Peyer's patch (tissue), 4 donors: Measurements from ENCODE around the gene CADM1.

ENCODE experiments used
- CTCF ChIP-seq, 6 experiments: fragments of 450-650 bp in 4 of 6; fragments of 200-600 bp in 2 of 6; sonication (generic) in 1 of 6; IDR thresholded peaks; one replicate each; pipeline ENCODE4 v1.5.1; 2017 to 2019; ENCODE audit warnings: antibody characterized with exemption in 6 of 6, mild to moderate bottlenecking in 3 of 6, moderate library complexity in 1 of 6
- POLR2A ChIP-seq, 2 donors: fragments of 450-650 bp; IDR thresholded peaks; one replicate each; pipeline ENCODE4 v1.5.1; 2017; ENCODE audit warnings: antibody characterized with exemption in 2 of 2, mild to moderate bottlenecking in 2 of 2, moderate library complexity in 2 of 2

GRCh38 chr11:115338476-115338875 is 165.7 kb downstream of the CADM1 start:
- TF ChIP-seq CTCF (IDR thresholded peaks at IDR 0.05) (no peak), POLR2A (IDR thresholded peaks at IDR 0.05) (no peak)
